HL-60/S4 treated with phorbol 12-myristate 13-acetate at 8.2 ng/mL for 4 days and 3 days (cell line): Measurements from ENCODE around the gene ZNF846.
"Not testable (repeated sequence)": the region's sequence is repeated elsewhere in the genome, so short reads cannot be mapped to it uniquely, and the experiment has no call there.

Source experiments
- in situ Hi-C: fragments of 300-500 bp; cut with MboI; formaldehyde crosslinking; loops from 2 replicates; pipeline ENCODE4 v1.15.0; 2022; ENCODE audit warnings: low sequenced_read_pairs

Gene ZNF846

DNA sequence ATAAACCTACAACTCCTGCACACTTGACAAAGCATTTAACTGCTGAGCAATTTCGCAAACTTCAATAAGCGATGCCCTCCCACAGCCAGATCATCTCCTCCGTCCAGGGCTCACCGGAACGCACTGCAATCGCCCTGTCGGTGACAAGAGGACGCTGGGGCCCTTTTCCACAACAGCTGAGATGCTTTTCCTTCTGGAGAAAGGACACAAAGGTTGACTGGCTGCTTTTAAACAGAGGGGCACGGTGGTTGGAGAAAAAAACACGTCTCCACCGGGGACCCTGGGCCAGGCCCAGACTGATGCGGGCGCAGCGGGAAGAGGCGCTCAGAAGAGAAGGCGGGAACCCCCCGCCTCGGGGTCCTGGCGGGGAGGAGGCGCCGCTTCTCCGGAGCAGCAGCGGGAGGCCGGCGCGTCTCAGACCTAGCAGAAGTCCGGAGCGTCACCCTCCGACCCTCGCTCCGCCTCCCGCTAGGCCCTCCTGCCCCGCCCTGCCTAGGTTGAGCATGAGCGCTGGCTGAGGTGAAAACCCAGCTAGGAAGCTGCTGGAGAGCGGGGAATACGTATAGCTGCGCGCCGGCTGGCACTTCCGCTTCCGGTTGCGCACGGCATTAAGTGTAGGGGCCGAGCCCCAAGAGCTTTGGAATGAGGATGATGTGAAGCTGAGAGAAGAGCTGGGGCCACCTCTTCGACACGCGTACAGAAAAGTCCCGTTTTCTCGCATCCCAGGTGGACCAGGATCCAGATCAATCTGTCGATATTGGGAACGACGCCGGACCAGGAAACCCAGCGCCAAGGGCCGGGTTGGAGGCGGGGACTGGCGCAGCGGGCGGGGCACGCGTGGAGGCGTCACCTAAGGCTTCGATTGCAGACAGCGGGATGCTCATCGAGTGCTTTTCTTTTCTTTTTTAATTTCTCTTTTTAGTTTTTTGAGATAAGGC, at the start of gene ZNF846:
TSS of gene ZNF846 (minus strand) at position 564 of the 938 bp plus-strand sequence. CDS start 3,788 bp downstream, outside the sequence.
- in situ Hi-C loops = no loop called here

DNA sequence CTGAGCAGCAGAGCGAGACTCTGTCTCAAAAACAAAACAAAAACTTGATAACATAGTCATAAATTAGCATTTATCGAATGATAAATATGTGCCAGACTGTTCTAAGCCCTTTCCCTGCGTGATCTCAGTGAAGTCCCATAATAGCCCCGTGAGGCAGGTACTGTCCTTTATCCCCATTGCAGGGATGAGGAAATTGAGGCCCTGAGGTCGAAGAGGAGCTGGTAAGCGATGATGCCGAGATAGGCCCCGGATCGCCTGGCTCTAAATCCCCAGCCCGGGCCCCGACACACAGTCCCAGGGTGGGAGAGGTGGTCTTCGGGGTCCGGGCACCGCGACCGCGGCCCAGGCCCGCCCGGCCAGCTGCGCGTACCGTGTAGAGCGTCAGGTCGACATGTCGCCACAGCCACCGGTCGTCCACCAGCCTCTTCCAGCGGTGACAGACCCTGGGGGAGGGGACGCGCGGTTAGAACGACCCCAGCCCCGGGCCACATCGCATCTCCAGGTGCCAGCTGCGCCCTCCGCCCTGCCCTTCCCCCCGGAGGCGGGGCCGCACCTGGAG, 49.7 kb upstream of the ZNF846 start:
- in situ Hi-C loops = no loop called here

DNA sequence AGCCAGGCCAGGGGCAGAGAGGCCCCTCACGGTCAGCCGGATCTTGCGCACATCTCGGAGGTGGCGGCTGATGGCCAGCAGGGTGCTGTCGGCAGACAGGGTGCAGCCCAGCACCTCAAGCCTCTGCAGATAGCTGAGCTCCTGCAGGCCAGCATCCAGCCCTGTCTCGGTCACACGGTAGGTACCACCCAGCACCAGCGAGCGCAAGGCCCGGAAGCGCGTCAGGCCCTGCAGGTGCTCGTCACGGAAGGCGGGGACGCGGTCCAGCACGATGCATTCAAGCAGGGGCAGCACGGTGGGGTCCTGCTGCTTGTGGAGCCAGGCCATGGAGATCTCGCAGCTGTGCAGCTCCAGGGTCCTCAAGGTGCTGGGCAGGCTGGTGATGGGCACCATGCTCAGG, 42.6 kb upstream of the ZNF846 start:
- in situ Hi-C loops = no loop called here

DNA sequence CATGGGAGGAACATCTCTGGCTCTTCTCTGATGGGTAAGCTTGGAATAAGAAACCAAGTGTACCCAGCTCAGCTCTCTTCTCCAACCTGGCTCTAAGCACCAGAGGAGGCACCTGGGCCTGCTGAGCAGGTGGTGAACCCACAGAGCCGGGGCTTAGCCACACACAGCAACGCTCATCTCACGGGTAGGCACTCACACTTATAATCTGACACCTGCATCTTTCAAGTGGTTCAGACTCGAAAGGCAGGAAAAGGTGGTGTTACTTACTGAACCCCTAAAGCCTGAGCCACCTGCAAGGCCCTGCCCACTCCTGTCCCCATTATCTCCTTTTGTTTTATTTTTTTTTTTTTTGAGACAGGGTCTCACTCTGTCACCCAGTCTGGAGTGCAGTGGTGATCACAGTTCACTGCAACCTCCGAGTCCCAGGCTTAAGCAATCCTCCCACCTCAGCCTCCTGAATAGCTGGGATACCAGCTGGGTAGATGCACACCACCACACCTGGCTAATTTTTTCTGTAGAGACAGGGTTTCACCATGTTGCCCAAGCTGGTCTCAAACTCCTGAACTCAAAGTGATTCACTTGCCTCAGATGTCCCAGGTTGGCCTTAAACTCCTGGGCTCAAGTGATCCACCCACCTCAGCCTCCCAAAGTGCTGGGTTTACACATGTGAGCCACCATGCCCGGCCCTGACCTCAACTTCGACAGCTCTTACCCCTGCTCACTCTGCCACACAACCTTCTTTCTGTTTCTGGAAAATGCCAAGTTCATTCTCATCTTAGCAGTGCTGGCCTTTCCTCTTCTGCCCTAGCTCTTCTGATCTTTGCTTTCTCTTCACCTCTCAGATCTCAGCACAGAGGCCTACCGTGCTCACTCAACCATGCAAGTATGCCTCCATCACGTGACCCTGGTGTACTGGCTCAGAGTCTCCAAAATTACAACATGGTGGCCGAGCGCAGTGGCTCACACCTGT, 40.6 kb upstream of the ZNF846 start:
- in situ Hi-C loops = no loop called here

DNA sequence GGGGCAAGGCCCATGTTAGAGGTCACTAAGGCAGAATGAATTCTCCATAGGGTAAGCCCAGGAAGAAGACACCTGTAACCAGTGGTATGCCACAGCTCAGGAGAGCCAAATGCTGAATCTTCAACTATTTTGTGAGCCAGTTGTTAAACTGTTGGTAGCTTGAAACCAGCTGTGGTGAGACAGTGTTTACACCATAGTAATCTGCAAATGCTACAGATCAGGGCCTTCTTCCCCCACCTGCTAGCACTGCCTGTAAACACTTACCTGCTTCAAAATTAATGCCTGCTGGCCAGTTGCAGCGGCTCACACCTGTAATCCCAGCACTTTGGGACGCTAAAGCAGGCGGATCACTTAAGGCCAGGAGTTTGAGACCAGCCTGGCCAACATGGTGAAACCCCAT, 38.3 kb upstream of the ZNF846 start:
- in situ Hi-C loops = no loop called here

DNA sequence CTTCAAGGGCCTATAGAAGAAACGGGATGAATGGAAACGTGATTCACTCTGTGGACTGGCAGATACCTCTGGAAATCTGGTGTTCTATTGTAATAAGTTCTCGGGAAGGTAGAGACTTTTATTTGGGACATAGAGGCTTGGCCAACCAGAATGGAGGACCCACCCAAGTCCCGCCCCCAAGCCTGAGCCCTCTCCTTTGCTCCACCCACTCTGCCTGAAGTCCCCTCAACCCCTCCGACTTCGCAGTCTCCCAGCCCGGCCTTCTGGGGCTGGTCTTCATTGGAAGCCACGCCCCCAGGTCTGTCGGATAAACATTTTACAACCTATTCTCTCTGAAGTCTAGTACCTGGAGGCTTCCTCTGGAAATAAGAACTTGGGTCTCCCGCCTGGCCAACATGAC, 33.4 kb upstream of the ZNF846 start:
- in situ Hi-C loops = no loop called here

DNA sequence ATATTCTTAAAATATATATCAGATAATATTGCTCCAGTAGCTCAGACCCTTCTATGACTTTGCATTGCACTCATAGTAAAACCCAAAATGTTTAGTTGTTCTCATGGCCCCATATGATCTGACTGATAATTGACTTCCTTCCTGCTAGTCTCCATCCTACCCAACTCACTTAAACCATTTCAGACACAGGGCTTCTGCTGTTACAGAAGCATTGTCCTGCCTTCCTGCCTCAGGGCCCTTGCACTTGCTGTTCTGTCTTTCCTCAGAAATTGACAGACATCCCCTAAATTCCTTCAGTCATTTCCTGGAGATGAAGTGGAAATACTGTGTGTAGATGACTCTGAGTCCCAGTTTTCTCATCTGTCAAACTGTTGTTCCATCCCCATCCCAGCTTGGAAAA, 30.6 kb upstream of the ZNF846 start:
- in situ Hi-C loops = loop anchor here (10.0 kb wide), 1 partner anchor 174 kb away; the partner anchor contains the start of gene ZNF561

DNA sequence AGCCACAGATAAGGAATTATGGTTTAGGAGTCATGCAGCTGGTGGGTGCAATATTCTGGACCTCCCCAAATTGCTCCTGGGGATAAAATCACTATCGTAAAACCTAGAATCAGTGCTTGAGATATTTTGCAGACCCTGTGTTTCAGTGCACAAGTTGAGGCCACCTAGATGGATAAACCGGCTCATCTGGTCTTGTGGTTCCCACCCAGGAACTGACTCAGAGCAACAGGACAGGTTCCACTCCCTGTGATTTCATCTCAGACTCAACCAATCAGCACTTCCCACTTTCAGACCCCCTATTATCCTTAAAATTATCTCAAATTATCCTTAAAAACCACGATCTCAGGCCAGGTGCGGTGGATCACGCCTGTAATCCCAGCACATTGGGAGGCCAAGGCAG, 29.3 kb upstream of the ZNF846 start:
- in situ Hi-C loops = loop anchor here (10.0 kb wide), 1 partner anchor 173 kb away; the partner anchor contains the start of gene ZNF561

DNA sequence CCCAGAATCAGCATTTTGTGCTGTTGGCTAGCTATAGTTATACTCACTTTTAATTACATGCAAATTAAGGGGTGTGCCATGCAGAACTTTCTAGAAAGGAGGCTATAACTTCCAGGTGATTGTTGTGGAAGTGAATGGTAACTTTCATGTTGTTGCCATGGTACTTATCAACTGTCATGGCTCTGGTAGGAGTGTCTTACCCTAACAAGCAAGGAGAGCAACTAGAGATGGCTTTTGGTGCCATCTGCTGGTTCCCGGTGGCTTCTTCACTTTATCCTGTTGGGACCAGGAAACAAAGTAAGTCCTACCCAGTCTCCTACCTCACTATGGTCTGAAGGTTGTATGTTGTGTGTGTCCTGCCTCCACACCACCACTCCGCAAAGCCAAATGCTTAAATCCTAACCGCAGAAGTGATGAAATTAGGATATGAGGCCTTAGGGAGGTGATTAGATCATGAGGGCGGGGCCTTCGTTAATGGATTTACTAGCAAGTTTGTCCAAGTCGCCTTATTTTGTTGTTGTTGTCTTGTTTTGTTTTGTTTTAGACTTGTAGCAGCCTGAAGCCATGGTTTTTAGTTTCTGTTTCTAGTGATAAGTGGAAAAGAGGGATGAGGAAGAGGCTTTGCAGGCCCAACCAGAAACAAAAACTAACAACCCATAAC, 27.7 kb upstream of the ZNF846 start:
- in situ Hi-C loops = loop anchor here (10.0 kb wide), 1 partner anchor 171 kb away; the partner anchor contains the start of gene ZNF561

DNA sequence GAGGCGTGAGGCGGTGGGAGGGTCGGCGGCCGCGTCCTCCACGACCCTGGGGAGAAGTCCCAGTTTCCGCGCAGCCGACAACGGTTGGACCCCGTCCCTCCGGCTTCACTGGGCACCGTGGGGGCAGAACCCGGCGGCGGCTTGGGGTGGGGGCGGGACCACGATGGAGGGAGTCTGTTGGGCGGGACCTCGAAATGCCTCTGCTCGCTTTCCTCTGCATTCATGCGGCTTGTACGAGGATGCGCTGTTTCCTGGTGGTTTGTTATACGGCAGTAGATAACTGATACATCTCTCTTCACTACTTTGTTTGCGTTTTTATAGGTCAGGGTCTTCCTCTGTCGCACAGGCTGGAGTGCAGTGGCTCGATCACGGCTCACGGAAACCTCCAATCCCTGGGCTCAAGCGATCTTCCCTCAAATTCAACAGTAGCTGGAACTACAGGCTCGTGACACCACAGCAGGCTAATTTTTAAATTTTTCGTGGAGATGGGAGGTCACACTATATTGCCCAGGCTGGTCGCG, 24.6 kb upstream of the ZNF846 start:
- in situ Hi-C loops = loop anchor here (10.0 kb wide), 1 partner anchor 168 kb away; the partner anchor contains the start of gene ZNF561

DNA sequence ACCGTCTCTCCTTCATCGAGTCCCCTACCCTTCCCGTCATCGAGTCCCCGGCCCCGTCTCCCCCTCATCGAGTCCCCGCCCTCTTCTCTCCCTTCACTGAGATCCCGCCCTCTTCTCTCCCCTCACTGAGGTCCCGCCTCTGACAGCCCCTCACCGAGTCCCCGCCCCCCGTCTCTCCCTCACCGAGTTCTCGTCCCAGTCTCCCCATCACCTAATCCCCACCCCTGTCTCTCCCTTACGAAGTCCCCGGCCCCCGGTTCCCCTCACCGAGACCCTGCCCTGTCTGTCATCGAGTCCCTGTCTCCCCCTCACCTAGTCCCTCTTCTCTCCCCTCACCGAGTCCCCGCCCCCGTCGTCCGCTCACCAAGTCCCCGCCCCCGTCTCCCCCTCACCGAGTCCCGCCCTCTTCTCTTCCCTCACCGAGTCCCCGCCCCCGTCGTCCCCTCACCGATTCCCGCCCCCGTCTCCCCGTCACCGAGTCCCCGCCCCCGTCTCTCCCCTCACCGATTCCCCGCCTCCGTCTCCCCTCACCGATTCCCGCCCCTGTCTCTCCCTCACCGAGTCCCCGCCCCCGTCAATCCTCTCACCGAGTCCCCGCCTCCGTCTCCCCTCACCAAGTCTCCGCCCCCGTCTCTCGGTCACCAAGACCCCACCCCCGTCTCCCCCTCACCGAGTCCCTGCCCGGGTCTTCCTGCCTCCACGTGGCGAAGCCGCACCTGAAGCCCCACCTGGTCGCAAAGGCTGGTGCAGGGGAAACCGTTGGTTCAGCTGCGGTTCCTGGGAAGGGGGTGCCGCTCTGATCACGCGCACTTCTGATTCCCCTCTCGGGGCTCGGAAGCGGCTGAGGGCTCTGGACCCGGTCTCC, 23.9 kb upstream of the ZNF846 start:
- in situ Hi-C loops = loop anchor here (10.0 kb wide), 1 partner anchor 168 kb away; the partner anchor contains the start of gene ZNF561

DNA sequence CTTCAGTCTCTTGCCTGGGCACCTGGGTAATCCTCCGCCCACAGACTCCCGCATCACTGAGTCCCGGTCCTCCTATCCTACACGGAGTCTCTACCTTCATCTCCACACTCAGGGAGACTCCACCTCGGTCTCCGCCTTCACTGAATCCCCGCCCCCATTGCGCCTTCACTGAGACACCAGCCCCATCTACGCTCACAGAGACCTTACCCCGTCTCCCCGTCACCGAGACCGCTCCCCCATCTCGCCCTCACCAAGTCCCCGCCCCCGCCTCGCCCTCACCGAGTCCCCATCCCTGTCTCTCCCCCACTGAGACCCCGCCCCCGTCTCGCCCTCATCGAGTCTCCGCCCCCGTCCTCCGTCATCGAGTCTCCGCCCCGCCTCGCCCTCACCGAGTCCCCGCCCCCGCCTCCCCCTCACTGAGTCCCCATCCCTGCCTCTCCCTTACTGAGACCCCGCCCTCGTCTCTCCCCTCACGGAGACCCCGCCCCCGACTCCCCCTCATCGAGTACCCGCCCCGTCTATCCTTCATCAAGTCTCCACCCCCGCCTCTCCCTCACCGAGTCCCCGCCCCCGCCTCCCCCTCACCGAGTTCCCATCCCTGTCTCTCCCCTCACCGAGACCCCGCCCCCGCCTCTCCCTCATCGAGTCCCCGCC, 23.1 kb upstream of the ZNF846 start:
- in situ Hi-C loops = loop anchor here (10.0 kb wide), 1 partner anchor 167 kb away; the partner anchor contains the start of gene ZNF561

DNA sequence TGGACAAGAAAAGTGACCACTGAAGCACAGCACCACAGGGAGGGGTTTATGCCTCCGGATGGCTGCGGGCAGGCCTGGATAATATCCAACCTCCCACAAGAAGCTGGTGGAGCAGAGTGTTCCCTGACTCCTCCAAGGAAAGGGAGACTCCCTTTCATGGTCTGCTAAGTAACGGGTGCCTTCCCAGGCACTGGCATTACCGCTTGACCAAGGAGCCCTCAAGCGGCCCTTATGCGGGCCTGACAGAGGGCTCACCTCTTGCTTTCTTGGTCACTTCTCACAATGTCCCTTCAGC, 22.5 kb upstream of the ZNF846 start:
- in situ Hi-C loops = loop anchor here (10.0 kb wide), 1 partner anchor 166 kb away; the partner anchor contains the start of gene ZNF561

DNA sequence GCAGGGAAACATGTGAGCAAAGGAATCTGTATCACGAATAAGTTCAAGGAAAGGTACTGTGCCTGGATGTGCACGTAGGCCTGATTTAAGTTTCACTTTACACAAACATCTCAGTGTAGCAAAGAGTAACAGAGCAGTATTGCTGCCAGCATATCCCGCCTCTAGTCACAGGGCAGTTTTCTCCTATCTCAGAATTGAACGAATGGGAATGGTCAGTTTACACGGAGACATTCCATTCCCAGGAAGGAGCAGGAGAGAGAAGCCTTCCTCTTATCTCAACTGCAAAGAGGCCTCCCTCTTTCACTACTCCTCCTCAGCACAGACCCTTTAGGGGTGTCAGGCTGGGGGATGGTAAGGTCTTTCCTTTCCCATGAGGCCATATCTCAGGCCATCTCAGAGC, 21.0 kb upstream of the ZNF846 start:
- in situ Hi-C loops = not testable (repeated sequence)

DNA sequence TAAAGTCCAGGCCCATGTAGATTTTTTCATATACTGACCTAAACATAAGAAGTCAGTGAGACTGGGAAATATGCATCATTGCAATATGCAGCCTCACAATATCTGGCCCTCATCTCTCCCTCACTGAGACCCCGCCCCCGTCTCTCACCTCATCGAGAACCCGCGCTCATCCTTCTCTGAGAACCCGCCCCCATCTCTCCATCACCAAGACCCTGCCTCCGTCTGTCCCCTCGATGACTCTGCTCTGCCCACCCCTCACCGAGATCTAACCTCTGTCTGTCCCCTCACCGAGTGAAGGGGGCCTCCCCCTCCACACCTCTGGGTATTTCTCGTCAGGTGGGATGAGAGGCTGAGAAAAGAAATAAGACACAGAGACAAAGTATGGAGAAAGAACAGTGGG, 20.5 kb upstream of the ZNF846 start:
- in situ Hi-C loops = no loop called here

DNA sequence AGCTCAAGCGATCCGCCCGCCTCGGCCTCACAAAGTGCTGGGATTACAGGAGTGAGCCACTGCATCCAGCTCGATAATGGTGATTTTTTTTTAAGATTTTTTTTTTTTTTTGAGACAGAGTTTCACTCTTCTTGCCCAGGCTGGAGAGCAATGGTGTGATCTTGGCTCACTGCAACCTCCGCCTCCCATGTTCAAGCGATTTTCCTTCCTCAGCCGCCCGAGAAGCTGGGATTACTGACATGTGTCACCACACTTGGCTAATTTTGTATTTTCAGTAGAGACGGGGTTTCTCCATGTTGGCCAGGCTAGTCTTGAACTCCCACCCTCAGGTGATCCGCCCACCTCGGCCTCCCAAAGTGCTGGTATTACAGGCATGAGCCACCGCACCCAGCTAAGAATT, 20.1 kb upstream of the ZNF846 start:
- in situ Hi-C loops = not testable (repeated sequence)

DNA sequence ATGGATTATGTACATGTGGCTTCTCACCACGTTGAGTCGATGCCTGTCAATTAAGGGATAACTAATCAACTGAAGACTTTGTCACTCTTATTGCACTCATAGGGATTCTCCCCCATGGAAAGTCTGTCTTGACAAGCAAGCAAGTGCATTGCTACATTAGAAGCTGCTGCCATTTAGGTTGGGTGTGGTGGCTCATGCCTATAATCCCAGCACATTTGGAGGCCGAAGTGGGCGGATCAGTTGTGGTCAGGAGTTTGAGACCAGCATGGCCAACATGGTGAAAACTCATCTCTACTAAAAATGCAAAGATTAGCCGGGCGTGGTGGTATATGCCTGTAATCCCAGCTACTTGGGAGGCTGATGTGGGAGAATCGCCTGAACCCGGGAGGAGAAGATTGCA, 18.3 kb upstream of the ZNF846 start:
- in situ Hi-C loops = no loop called here

DNA sequence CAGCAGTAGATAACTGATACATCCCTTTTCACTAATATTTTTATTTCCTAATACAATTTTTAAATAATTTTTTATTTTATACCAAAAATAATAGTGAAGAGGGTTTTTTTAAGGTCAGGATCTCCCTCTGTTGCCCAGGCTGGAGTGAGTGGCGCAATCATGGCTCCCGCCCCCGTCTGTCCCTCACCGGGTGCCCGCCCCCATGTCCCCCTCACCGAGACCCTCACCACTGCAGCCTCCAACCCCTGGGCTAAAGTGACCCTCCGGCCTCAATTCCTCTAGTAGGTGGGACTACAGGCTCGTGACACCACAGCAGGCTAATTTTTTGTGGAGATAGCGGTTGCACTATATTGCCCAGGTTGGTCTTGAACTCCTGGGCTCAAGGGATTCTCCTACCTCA, 17.8 kb upstream of the ZNF846 start:
- in situ Hi-C loops = no loop called here
